Upper lobe of right lung (tissue), 1 donor: ENCODE data around the gene KCNE2. TPM values are rescaled to one million over a fixed set of nuclear protein-coding genes. Genes with fewer than 3 reads are reported as not detected.
"Not testable (repeated sequence)": the region's sequence is repeated elsewhere in the genome, so short reads cannot be mapped to it uniquely, and the experiment has no call there.

Experiments
- ATAC-seq: fragments of 200-7000 bp; cut with Tn5 transposase; one replicate; pipeline ENCODE4 v1.9.1; 2020; ENCODE audit warnings: mild to moderate bottlenecking, moderate library complexity
- DNase-seq: peaks from one replicate; pipeline ENCODE4 v3.0.0-alpha.2; 2020
- H3K27ac ChIP-seq: fragments of 200-600 bp; one replicate; pipeline ENCODE4 v1.8.0; 2022
- H3K27me3 ChIP-seq: fragments of 200-600 bp; one replicate; pipeline ENCODE4 v1.8.0; 2022; ENCODE audit warnings: mild to moderate bottlenecking
- H3K36me3 ChIP-seq: fragments of 200-600 bp; one replicate; pipeline ENCODE4 v1.8.0; 2022
- H3K4me1 ChIP-seq: fragments of 200-600 bp; one replicate; pipeline ENCODE4 v1.8.0; 2022
- H3K4me3 ChIP-seq: fragments of 200-600 bp; one replicate; pipeline ENCODE4 v1.8.0; 2022; ENCODE audit warnings: mild to moderate bottlenecking
- H3K9me3 ChIP-seq: fragments of 200-600 bp; one replicate; pipeline ENCODE4 v1.8.0; 2022
- CTCF ChIP-seq: fragments of 200-600 bp; IDR thresholded peaks from one replicate; pipeline ENCODE4 v1.8.0; 2022; ENCODE audit warnings: antibody characterized with exemption
- intact Hi-C: fragments of 100-400 bp; cut with DNase I; formaldehyde crosslinking; loops from one replicate; pipeline ENCODE4 v1.11.0; 2022
- total RNA-seq: library from RNA; stranded (reverse); fragmentation: NEBNext Ultra II Directional; extraction: Animal tissue kit (Norgen Biotek cat#: 25700); gene quantifications from one replicate; pipeline ENCODE4 v1.2.1, GENCODE V29; 2021
- donor health status: DM: no; HTN: yes; CAD: no; lungs with severe emphysema.

KCNE2 gene
- total RNA-seq, 1 donor from 2014 or later, result 0.52 TPM

- intact Hi-C loops, result no loop called here
- no peak for DNase-seq
- peak; percentile 70 for TF ChIP-seq CTCF
- no peaks in the 10 kb centered on the region for H3K36me3 ChIP-seq
- no peaks in the 10 kb centered on the region for H3K27me3 ChIP-seq
- no peak overlapping the region for H3K27ac ChIP-seq
- ATAC-seq, result peak; percentile 87
- H3K9me3 ChIP-seq, result no peaks in the 10 kb centered on the region
- no peak overlapping the region for H3K4me3 ChIP-seq
- H3K4me1 ChIP-seq, result no peaks in the 10 kb centered on the region
Measured at GRCh38 chr21:34367320-34367935, 3.6 kb downstream of the KCNE2 start.

- ATAC-seq, result no peak
- no peak overlapping the region for H3K27ac ChIP-seq
- H3K4me1 ChIP-seq, result no peaks in the 10 kb centered on the region
- DNase-seq, result no peak
- intact Hi-C loops, result no loop called here
- no peak overlapping the region for H3K4me3 ChIP-seq
- H3K36me3 ChIP-seq, result no peaks in the 10 kb centered on the region
- no peaks in the 10 kb centered on the region for H3K27me3 ChIP-seq
- no peaks in the 10 kb centered on the region for H3K9me3 ChIP-seq
- no peak for TF ChIP-seq CTCF
Measured at GRCh38 chr21:34369741-34370140, 5.9 kb downstream of the KCNE2 start.

- H3K27ac ChIP-seq, result no peak overlapping the region
- no peaks in the 10 kb centered on the region for H3K27me3 ChIP-seq
- intact Hi-C loops, result no loop called here
- H3K9me3 ChIP-seq, result no peaks in the 10 kb centered on the region
- DNase-seq, result no peak
- H3K36me3 ChIP-seq, result no peaks in the 10 kb centered on the region
- no peak overlapping the region for H3K4me3 ChIP-seq
- ATAC-seq, result no peak
- H3K4me1 ChIP-seq, result no peaks in the 10 kb centered on the region
- no peak for TF ChIP-seq CTCF
Measured at GRCh38 chr21:34372321-34372720, 8.5 kb downstream of the KCNE2 start.

GRCh38 chr21:34374462-34374861 is 10.7 kb downstream of the KCNE2 start:
- ATAC-seq, result peak; percentile 62
- H3K4me3 ChIP-seq, DNase-seq, H3K36me3 ChIP-seq, intact Hi-C loops, H3K9me3 ChIP-seq, H3K4me1 ChIP-seq, H3K27me3 ChIP-seq, H3K27ac ChIP-seq: not testable (repeated sequence)

- intact Hi-C loops, DNase-seq, H3K27me3 ChIP-seq, H3K36me3 ChIP-seq, H3K4me3 ChIP-seq, H3K9me3 ChIP-seq, H3K4me1 ChIP-seq, H3K27ac ChIP-seq: not testable (repeated sequence)
- peak; percentile 97 for ATAC-seq
Measured at GRCh38 chr21:34374940-34375618, 11.3 kb downstream of the KCNE2 start, which contains the start of gene SMIM11. Gene SMIM11, plus strand, starts transcription at chr21:34375507. Its CDS starts 3,998 bp downstream, at chr21:34379505.

- DNase-seq, H3K4me3 ChIP-seq, H3K4me1 ChIP-seq, intact Hi-C loops, H3K36me3 ChIP-seq, H3K27me3 ChIP-seq, H3K27ac ChIP-seq, H3K9me3 ChIP-seq: not testable (repeated sequence)
- ATAC-seq, result peak; percentile 82
Measured at GRCh38 chr21:34375619-34375972, 11.8 kb downstream of the KCNE2 start.

- H3K9me3 ChIP-seq, H3K27ac ChIP-seq, H3K27me3 ChIP-seq, ATAC-seq, DNase-seq, H3K4me1 ChIP-seq, H3K36me3 ChIP-seq, H3K4me3 ChIP-seq, intact Hi-C loops: not testable (repeated sequence)
Measured at GRCh38 chr21:34383138-34383537, 19.3 kb downstream of the KCNE2 start.

- H3K9me3 ChIP-seq, H3K27me3 ChIP-seq, ATAC-seq, H3K27ac ChIP-seq, intact Hi-C loops, H3K36me3 ChIP-seq, H3K4me3 ChIP-seq, H3K4me1 ChIP-seq, DNase-seq: not testable (repeated sequence)
Measured at GRCh38 chr21:34383724-34384415, 20.1 kb downstream of the KCNE2 start.

- DNase-seq, H3K9me3 ChIP-seq, H3K27ac ChIP-seq, H3K36me3 ChIP-seq, ATAC-seq, H3K4me3 ChIP-seq, intact Hi-C loops, H3K4me1 ChIP-seq, H3K27me3 ChIP-seq: not testable (repeated sequence)
Measured at GRCh38 chr21:34400522-34400921, 36.7 kb downstream of the KCNE2 start.

GRCh38 chr21:34404742-34405141 is 40.9 kb downstream of the KCNE2 start:
- H3K27me3 ChIP-seq, H3K36me3 ChIP-seq, ATAC-seq, H3K9me3 ChIP-seq, H3K27ac ChIP-seq, intact Hi-C loops, DNase-seq, H3K4me3 ChIP-seq, H3K4me1 ChIP-seq: not testable (repeated sequence)

GRCh38 chr21:34405686-34406085 is 41.9 kb downstream of the KCNE2 start:
- H3K36me3 ChIP-seq, intact Hi-C loops, H3K4me3 ChIP-seq, H3K9me3 ChIP-seq, ATAC-seq, DNase-seq, H3K4me1 ChIP-seq, H3K27ac ChIP-seq, H3K27me3 ChIP-seq: not testable (repeated sequence)
